Endothelial cell of umbilical vein (primary cell): ENCODE results near the gene PDE6D. TPM values are rescaled to one million over a fixed set of nuclear protein-coding genes. Genes with fewer than 3 reads are reported as not detected.

Experiments used
- BruUV-seq: library from RNA; stranded (reverse); fragments of 400-500 nt; replicated peaks from 2 replicates; lab custom pipeline; 2021; lab: Mats Ljungman, UMichigan
- CTCF ChIA-PET: fragments of 300-600, 350-600 bp; sonication (Branson Sonifier 250); formaldehyde crosslinking; loops from one replicate; lab custom pipeline; 2021; ENCODE audit warnings: antibody characterized with exemption, inconsistent platforms; lab: Charles Lee
- POLR2A ChIA-PET: fragments of 300-600, 350-600 bp; sonication (Branson Sonifier 250); formaldehyde crosslinking; loops from one replicate; lab custom pipeline; 2021; ENCODE audit warnings: antibody characterized with exemption, inconsistent platforms; lab: Charles Lee
- DNase-seq: peaks from one replicate; pipeline ENCODE4 v3.0.0-alpha.2; 2011; ENCODE audit warnings: low read depth, low spot score
- FAIRE-seq: peaks from 2 replicates; lab custom pipeline; 2011; peaks lifted over from hg19 to GRCh38; lab: Jason Lieb, UNC
- H2AFZ ChIP-seq: 2 replicates; pipeline ENCODE4 v1.6.0; 2012; ENCODE audit warnings: low read depth, low read length, control low read depth, inconsistent platforms
- H3K27ac ChIP-seq: 2 replicates; pipeline ENCODE4 v1.5.1; 2011; ENCODE audit warnings: low read depth, mild to moderate bottlenecking, control low read depth, low read length, moderate library complexity; ENCODE audit not compliant: insufficient read depth
- H3K27me3 ChIP-seq, 2 experiments: 2 replicates each; pipeline versions ENCODE4 v1.6.0 to v1.6.1; 2011; ENCODE audit warnings: low read length in 2 of 2, mixed read lengths in 1 of 2; ENCODE audit not compliant: control insufficient read depth in 2 of 2, insufficient read depth in 2 of 2
- H3K36me3 ChIP-seq, 2 experiments: 2 replicates in 1 of 2; 3 replicates in 1 of 2; pipeline ENCODE4 v1.5.1; 2011; ENCODE audit warnings: low read length in 2 of 2, mild to moderate bottlenecking in 1 of 2, moderate library complexity in 1 of 2; ENCODE audit not compliant: control insufficient read depth in 2 of 2, insufficient read depth in 2 of 2; ENCODE audit errors: extremely low read depth in 1 of 2
- H3K4me1 ChIP-seq: 3 replicates; pipeline ENCODE4 v1.5.1; 2011; ENCODE audit warnings: mild to moderate bottlenecking, low read length; ENCODE audit not compliant: control insufficient read depth, insufficient read depth; ENCODE audit errors: extremely low read depth
- H3K4me2 ChIP-seq: 2 replicates; pipeline ENCODE4 v1.6.1; 2011; ENCODE audit warnings: low read length, control low read depth, mixed read lengths; ENCODE audit not compliant: insufficient read depth
- H3K4me3 ChIP-seq, 3 experiments: fragments of 200-600 bp in 1 of 3; sonication (generic), shearing (Covaris generic) in 1 of 3; replicated peaks in 1 of 3; 2 replicates each; pipeline ENCODE4 v1.5.1; 2011 to 2016; ENCODE audit warnings: control low read depth in 3 of 3, low read length in 3 of 3, mild to moderate bottlenecking in 2 of 3, inconsistent platforms in 1 of 3, low read depth in 1 of 3, moderate library complexity in 1 of 3; ENCODE audit not compliant: insufficient read depth in 1 of 3
- H3K79me2 ChIP-seq: 2 replicates; pipeline ENCODE4 v1.6.0; 2012; ENCODE audit warnings: low read length, inconsistent platforms; ENCODE audit not compliant: control insufficient read depth, insufficient read depth
- H3K9ac ChIP-seq: replicated peaks from 2 replicates; pipeline ENCODE3; 2011; ENCODE audit warnings: low read length, control low read depth; ENCODE audit not compliant: insufficient read depth; ENCODE audit errors: extremely low read depth
- H3K9me1 ChIP-seq: replicated peaks from 3 replicates; pipeline ENCODE4 v1.6.0; 2011; ENCODE audit warnings: mild to moderate bottlenecking, low read length; ENCODE audit not compliant: control insufficient read depth, insufficient read depth; ENCODE audit errors: extremely low read depth
- H3K9me3 ChIP-seq: replicated peaks from 2 replicates; pipeline ENCODE4 v1.5.1; 2012; ENCODE audit warnings: low read length, inconsistent platforms; ENCODE audit not compliant: control insufficient read depth, insufficient read depth
- H4K20me1 ChIP-seq: replicated peaks from 2 replicates; pipeline ENCODE3; 2011; ENCODE audit warnings: mild to moderate bottlenecking, low read length; ENCODE audit not compliant: control insufficient read depth, insufficient read depth; ENCODE audit errors: extremely low read depth
- CTCF ChIP-seq, 2 donors: IDR thresholded peaks; 1 replicate in 1 of 2; 2 replicates in 1 of 2; pipeline ENCODE4 v1.5.1; 2011; ENCODE audit warnings: low read length in 2 of 2, mild to moderate bottlenecking in 2 of 2, moderate library complexity in 2 of 2, control low read depth in 1 of 2, inconsistent platforms in 1 of 2, low read depth in 1 of 2; ENCODE audit not compliant: insufficient read depth in 1 of 2; ENCODE audit errors: extremely low read depth in 1 of 2
- EZH2 ChIP-seq: IDR thresholded peaks from 2 replicates; pipeline ENCODE4 v1.6.1; 2012; ENCODE audit warnings: borderline replicate concordance, low read depth, mild to moderate bottlenecking, moderate library complexity, low read length, inconsistent platforms; ENCODE audit not compliant: severe bottlenecking
- FOS ChIP-seq: IDR thresholded peaks from 2 replicates; pipeline ENCODE4 v1.6.1; 2011; ENCODE audit warnings: mild to moderate bottlenecking, low read length, moderate library complexity, borderline replicate concordance; ENCODE audit not compliant: insufficient read depth
- GATA2 ChIP-seq: IDR thresholded peaks from 2 replicates; pipeline ENCODE4 v1.7.0; 2011; ENCODE audit warnings: low read depth, mild to moderate bottlenecking, moderate library complexity, mixed read lengths, low read length; ENCODE audit not compliant: insufficient read length, insufficient read depth
- JUN ChIP-seq: IDR thresholded peaks from 2 replicates; pipeline ENCODE4 v1.6.1; 2011; ENCODE audit warnings: borderline replicate concordance, low read depth; ENCODE audit not compliant: insufficient read length, insufficient read depth
- MAX ChIP-seq: IDR thresholded peaks from 2 replicates; pipeline ENCODE4 v1.6.1; 2011; ENCODE audit not compliant: insufficient read depth, insufficient read length
- MYC ChIP-seq: IDR thresholded peaks from one replicate; pipeline ENCODE4 v1.6.1; 2011; ENCODE audit warnings: mild to moderate bottlenecking, low read depth, low read length
- POLR2A ChIP-seq: IDR thresholded peaks from 2 replicates; pipeline ENCODE4 v1.6.1; 2012; ENCODE audit warnings: low read depth, mild to moderate bottlenecking, control low read depth, low read length
- POLR2AphosphoS5 ChIP-seq: IDR thresholded peaks from 2 replicates; pipeline ENCODE4 v1.6.1; 2012; ENCODE audit warnings: low read depth, mild to moderate bottlenecking, control low read depth, low read length, moderate library complexity; ENCODE audit not compliant: insufficient read depth
- dilution Hi-C: fragments of 300-500 bp; cut with MboI; formaldehyde crosslinking; loops from one replicate; pipeline ENCODE4 v1.15.0; 2019; ENCODE audit warnings: low sequenced_read_pairs; ENCODE audit not compliant: extremely low pct_ligation_motif_present
- intact Hi-C: fragments of 100-400 bp; cut with micrococcal nuclease; formaldehyde crosslinking; loops from one replicate; pipeline ENCODE4 v1.10.0; 2022
- polyA plus RNA-seq, 4 experiments: library from polyadenylated mRNA; depleted of rRNA in 3 of 4; stranded (reverse) in 3 of 4; unstranded in 1 of 4; fragments of >200 nt; gene quantifications; 2 replicates each; pipeline versions ENCODE4 v1.2.1 to v1.2.3, GENCODE V29; 2011 to 2012; ENCODE audit warnings: missing spikeins in 1 of 4
- total RNA-seq: library from RNA; stranded (reverse); gene quantifications from 2 replicates; pipeline ENCODE4 v1.2.3, GENCODE V29; 2021

The PDE6D gene
- total and polyA plus RNA-seq, 2 donors (not counting 3 experiments of a cell fraction or from before 2014, with no cell fraction given): 23.8 to 36.8 TPM

GRCh38 chr2:231786177-231786916 is 5.3 kb upstream of the PDE6D start, which contains the start of gene COPS7B:
COPS7B (plus strand) TSS chr2:231786445; CDS start chr2:231788571, 2,126 bp downstream.
- Histone ChIP-seq H3K4me3 (peak within 1 kb of the TSS; percentile 46 to 84 (median 64)), H3K4me1 (peaks cover 27% of the 10 kb centered on the region), H3K36me3 (peaks cover 3 to 5% of the 10 kb centered on the region in 2 experiments), H3K9me1 (no peaks in the 10 kb centered on the region), H3K9me3 (no peaks in the 10 kb centered on the region), H3K27me3 (no peaks in the 10 kb centered on the region), H3K4me2 (peak within 1 kb of the TSS; percentile 84), H3K79me2 (peaks cover 46% of the 10 kb centered on the region), H3K27ac (peak within 1 kb of the TSS; percentile 53), H2AFZ (peak within 1 kb of the TSS; percentile 97), H4K20me1 (no peaks in the 10 kb centered on the region), H3K9ac (peak within 1 kb of the TSS; percentile 72)
- intact Hi-C loops (loop anchor here (1.0 kb wide), 1 partner anchor 174 kb away; no protein-coding TSS in a partner anchor), dilution Hi-C loops (no loop called here)
- ChIA-PET POLR2A (interaction anchor here (0.5 kb wide), 1 partner anchor 516 kb away, joined by 4 read pairs; no protein-coding TSS in a partner anchor), CTCF (interaction anchor here (0.7 to 3.2 kb wide), 7 partner anchors 8 to 111 kb away, joined by 3 to 17 read pairs (median 4); no protein-coding TSS in a partner anchor)
- TF ChIP-seq EZH2: no peak
- no peak for TF ChIP-seq GATA2
- TF ChIP-seq POLR2AphosphoS5: peak; percentile 74
- no peak for TF ChIP-seq MAX
- no peak for TF ChIP-seq FOS
- peak; percentile 69 for TF ChIP-seq POLR2A
- no peak for TF ChIP-seq JUN
- TF ChIP-seq MYC: no peak
- TF ChIP-seq CTCF (IDR thresholded peaks at IDR 0.05; ENCODE audit: extremely low read depth in 1 of 2, insufficient read depth in 1 of 2, low read depth in 1 of 2, low read length in 2 of 2): peak; percentile 34 to 42
- DNase-seq (peak; percentile 85), FAIRE-seq (peak; percentile 63)
- BruUV-seq: no TSS peak
